Right kidney (tissue), 1 donor: ENCODE results near the gene FLOT1.

Experiments
- DNase-seq: peaks from one replicate; pipeline ENCODE4 v3.0.0-alpha.2; 2016

FLOT1 gene

GRCh38 chr6:30703821-30704220 lies 38.7 kb downstream of the FLOT1 start:
- no peak for DNase-seq

- DNase-seq = no peak
Measured at GRCh38 chr6:30703011-30703410, 39.5 kb downstream of the FLOT1 start.

- no peak for DNase-seq
Measured at GRCh38 chr6:30700340-30700739, 42.1 kb downstream of the FLOT1 start.

GRCh38 chr6:30696432-30696831 lies 46.1 kb downstream of the FLOT1 start:
- no peak for DNase-seq

GRCh38 chr6:30691208-30691847 lies 51.2 kb downstream of the FLOT1 start:
- DNase-seq = no peak

GRCh38 chr6:30690403-30691207 lies 51.9 kb downstream of the FLOT1 start, which contains the start of gene NRM:
TSS of gene NRM (minus strand) at chr6:30690984. CDS start at chr6:30690974, 10 bp downstream.
- DNase-seq = peak; percentile 96

GRCh38 chr6:30689985-30690384 lies 52.5 kb downstream of the FLOT1 start:
- no peak for DNase-seq

GRCh38 chr6:30689022-30689865 lies 53.2 kb downstream of the FLOT1 start:
- no peak for DNase-seq

- DNase-seq = no peak
Measured at GRCh38 chr6:30688569-30688968, 53.9 kb downstream of the FLOT1 start.

GRCh38 chr6:30687659-30688431 lies 54.6 kb downstream of the FLOT1 start:
- no peak for DNase-seq

- DNase-seq = peak; percentile 90
Measured at GRCh38 chr6:30686908-30687658, 55.4 kb downstream of the FLOT1 start.

GRCh38 chr6:30686009-30686907 lies 56.2 kb downstream of the FLOT1 start, which contains the start of gene PPP1R18:
TSS of gene PPP1R18 (minus strand) at chr6:30686645. CDS start at chr6:30686018, 627 bp downstream.
- peak; percentile 68 for DNase-seq

- DNase-seq = no peak
Measured at GRCh38 chr6:30685157-30686008, 57.1 kb downstream of the FLOT1 start.

GRCh38 chr6:30684386-30685156 lies 57.9 kb downstream of the FLOT1 start:
- no peak for DNase-seq

- no peak for DNase-seq
Measured at GRCh38 chr6:30683980-30684338, 58.5 kb downstream of the FLOT1 start.

GRCh38 chr6:30683183-30683979 lies 59.1 kb downstream of the FLOT1 start:
- no peak for DNase-seq
